Natural killer cell (primary cell): ENCODE measurements around the gene SPIRE1. TPM values are rescaled to one million over a fixed set of nuclear protein-coding genes. Genes with fewer than 3 reads are reported as not detected.

Source experiments
- ATAC-seq, 3 donors: fragments of 150-1000 bp in 2 of 3; fragments of 200-7000 bp in 1 of 3; cut with Tn5 transposase; 1 replicate in 1 of 3; 2 replicates in 2 of 3; pipeline ENCODE4 v1.10.0; 2021; ENCODE audit warnings: mild to moderate bottlenecking in 2 of 3, moderate library complexity in 2 of 3
- DNase-seq, 2 donors: peaks; one replicate each; pipeline versions ENCODE4 v3.0.0 to v3.0.0-alpha.2; 2013 to 2021; ENCODE audit warnings: mixed read lengths in 1 of 2
- H3K27ac ChIP-seq: one replicate; pipeline ENCODE4 v1.5.1; 2013; ENCODE audit warnings: mild to moderate bottlenecking, low read length
- H3K27me3 ChIP-seq: one replicate; pipeline ENCODE4 v1.6.1; 2013; ENCODE audit warnings: low read length; ENCODE audit not compliant: control insufficient read depth, insufficient read depth
- H3K36me3 ChIP-seq: one replicate; pipeline ENCODE4 v1.6.1; 2013; ENCODE audit warnings: low read length; ENCODE audit not compliant: control insufficient read depth, insufficient read depth
- H3K4me1 ChIP-seq: one replicate; pipeline ENCODE4 v1.6.1; 2013; ENCODE audit warnings: low read length; ENCODE audit not compliant: control insufficient read depth, insufficient read depth
- H3K4me3 ChIP-seq: one replicate; pipeline ENCODE4 v1.5.1; 2013; ENCODE audit warnings: low read length
- H3K9me3 ChIP-seq: one replicate; pipeline ENCODE4 v1.6.1; 2013; ENCODE audit warnings: low read length; ENCODE audit not compliant: control insufficient read depth, insufficient read depth
- H3K27ac Mint-ChIP-seq, 2 donors: one replicate each; pipeline ENCODE4 v1.8.0; 2022; ENCODE audit warnings: mild to moderate bottlenecking in 2 of 2, mixed read lengths in 2 of 2, moderate library complexity in 1 of 2
- H3K27me3 Mint-ChIP-seq, 2 donors: one replicate each; pipeline ENCODE4 v1.8.0; 2022; ENCODE audit warnings: low read depth in 2 of 2, mixed read lengths in 2 of 2
- H3K36me3 Mint-ChIP-seq: one replicate; pipeline ENCODE4 v1.8.0; 2022; ENCODE audit warnings: mixed read lengths
- H3K4me1 Mint-ChIP-seq, 2 donors: one replicate each; pipeline ENCODE4 v1.8.0; 2022; ENCODE audit warnings: mixed read lengths in 2 of 2
- H3K4me3 Mint-ChIP-seq: one replicate; pipeline ENCODE4 v1.8.0; 2022; ENCODE audit warnings: mild to moderate bottlenecking, moderate library complexity, mixed read lengths
- H3K9me3 Mint-ChIP-seq, 2 donors: one replicate each; pipeline ENCODE4 v1.8.0; 2022; ENCODE audit warnings: mixed read lengths in 2 of 2
- WGBS: methylation state at CpG from one replicate; pipeline ENCODE4 v1.1.7; 2013; ENCODE audit warnings: missing lambda C conversion rate; ENCODE audit not compliant: insufficient coverage; 5-methylcytosine and 5-hydroxymethylcytosine counted together
- intact Hi-C: fragments of 100-400 bp; cut with micrococcal nuclease; formaldehyde crosslinking; loops from one replicate; pipeline ENCODE4 v1.14.2; 2022
- total RNA-seq, 4 donors: library from RNA; stranded (reverse); fragments of 120-200 nt in 1 of 4; gene quantifications; one replicate each; pipeline versions ENCODE4 v1.2.3 to v1.2.4, GENCODE V29; 2013 to 2022
- TF ChIP-seq, protein P1 (sequence below): fragments of 200-600 bp; IDR thresholded peaks from one replicate; pipeline ENCODE4 v1.8.0; 2022; ENCODE audit warnings: antibody characterized with exemption

The SPIRE1 gene
- total RNA-seq, 3 donors from 2014 or later (not counting 1 experiment from before 2014, with no cell fraction given), result 4.8 to 6.7 (median 5.4) TPM

DNA sequence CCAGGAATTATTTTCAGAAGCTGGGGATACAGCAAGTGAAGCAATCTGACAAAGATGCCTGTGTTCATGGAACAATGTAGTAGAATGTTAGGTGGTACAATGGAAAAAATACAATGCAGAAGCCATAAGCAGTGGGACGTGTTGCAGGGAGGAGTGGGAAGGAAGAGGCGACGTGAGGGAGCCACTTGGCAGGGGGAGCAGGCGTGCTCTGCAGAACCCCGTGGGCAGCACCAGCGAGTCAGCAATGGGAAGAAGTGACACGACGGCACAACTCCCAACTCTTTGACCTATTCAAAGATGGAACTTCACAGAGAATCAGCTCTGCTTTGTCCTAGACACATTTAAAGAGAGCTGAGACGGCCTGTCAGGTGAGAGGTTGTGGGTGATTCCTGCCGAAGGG lies 219.7 kb downstream of the SPIRE1 start:
- ATAC-seq, result no peak
- 88% methylated on average over 10 of the region's 10 CpGs for WGBS
- no peaks in the 10 kb centered on the region for H3K9me3 Mint-ChIP-seq
- no peak overlapping the region for H3K27ac Mint-ChIP-seq
- Histone ChIP-seq H3K27ac (no peak overlapping the region), H3K27me3 (no peaks in the 10 kb centered on the region), H3K36me3 (no peaks in the 10 kb centered on the region), H3K9me3 (no peaks in the 10 kb centered on the region), H3K4me3 (no peak overlapping the region), H3K4me1 (no peaks in the 10 kb centered on the region)
- peaks cover 0 to 2% of the 10 kb centered on the region in 2 donors for H3K27me3 Mint-ChIP-seq
- H3K4me3 Mint-ChIP-seq, result no peak overlapping the region
- no peaks in the 10 kb centered on the region for H3K36me3 Mint-ChIP-seq
- no peak for DNase-seq
- no peaks in the 10 kb centered on the region for H3K4me1 Mint-ChIP-seq
- TF ChIP-seq, protein P1, sequence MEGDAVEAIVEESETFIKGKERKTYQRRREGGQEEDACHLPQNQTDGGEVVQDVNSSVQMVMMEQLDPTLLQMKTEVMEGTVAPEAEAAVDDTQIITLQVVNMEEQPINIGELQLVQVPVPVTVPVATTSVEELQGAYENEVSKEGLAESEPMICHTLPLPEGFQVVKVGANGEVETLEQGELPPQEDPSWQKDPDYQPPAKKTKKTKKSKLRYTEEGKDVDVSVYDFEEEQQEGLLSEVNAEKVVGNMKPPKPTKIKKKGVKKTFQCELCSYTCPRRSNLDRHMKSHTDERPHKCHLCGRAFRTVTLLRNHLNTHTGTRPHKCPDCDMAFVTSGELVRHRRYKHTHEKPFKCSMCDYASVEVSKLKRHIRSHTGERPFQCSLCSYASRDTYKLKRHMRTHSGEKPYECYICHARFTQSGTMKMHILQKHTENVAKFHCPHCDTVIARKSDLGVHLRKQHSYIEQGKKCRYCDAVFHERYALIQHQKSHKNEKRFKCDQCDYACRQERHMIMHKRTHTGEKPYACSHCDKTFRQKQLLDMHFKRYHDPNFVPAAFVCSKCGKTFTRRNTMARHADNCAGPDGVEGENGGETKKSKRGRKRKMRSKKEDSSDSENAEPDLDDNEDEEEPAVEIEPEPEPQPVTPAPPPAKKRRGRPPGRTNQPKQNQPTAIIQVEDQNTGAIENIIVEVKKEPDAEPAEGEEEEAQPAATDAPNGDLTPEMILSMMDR, result no peak
- intact Hi-C loops, result no loop called here

DNA sequence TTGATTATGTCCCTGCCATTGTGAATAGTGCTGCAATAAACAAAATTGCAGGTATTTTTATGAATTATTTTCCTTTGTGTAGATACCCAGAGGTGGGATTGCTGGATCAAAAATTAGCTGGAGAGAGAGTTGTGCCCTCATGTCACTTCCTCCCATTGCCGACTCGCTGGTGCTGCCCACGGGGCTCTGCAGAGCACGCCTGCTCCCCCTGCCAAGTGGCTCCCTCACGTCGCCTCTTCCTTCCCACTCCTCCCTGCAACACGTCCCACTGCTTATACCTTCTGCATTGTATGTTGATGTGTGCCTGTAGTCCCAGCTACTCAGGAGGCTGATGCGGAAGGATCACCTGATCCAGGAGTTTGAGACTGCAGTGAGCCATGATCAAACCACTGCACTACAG lies 222.0 kb downstream of the SPIRE1 start:
- H3K36me3 Mint-ChIP-seq, result no peaks in the 10 kb centered on the region

DNA sequence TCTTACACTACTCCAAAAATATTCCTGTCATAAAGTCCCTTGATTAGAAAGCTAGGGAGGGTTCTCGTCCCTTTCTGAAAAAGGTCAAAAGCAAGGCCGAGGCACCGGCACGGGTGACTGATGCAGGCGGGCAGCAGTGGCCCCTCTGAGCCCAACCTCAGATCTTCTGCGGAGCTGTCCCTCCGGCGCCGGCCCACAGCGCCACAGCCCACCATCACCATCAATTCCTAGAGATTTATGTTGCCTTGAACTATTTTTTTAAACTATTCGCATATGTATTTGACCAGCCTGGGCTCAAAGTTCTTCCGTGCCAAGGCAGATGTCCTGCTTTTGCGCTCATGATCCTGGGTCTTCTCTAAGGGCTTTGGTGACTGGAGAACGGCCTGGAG lies 223.4 kb downstream of the SPIRE1 start:
- Histone ChIP-seq H3K4me3 (no peak overlapping the region), H3K9me3 (no peaks in the 10 kb centered on the region), H3K36me3 (no peaks in the 10 kb centered on the region), H3K27ac (no peak overlapping the region), H3K27me3 (no peaks in the 10 kb centered on the region), H3K4me1 (no peaks in the 10 kb centered on the region)
- WGBS, result 97% methylated on average over 14 of the region's 14 CpGs
- Mint-ChIP-seq H3K36me3 (no peaks in the 10 kb centered on the region), H3K9me3 (no peaks in the 10 kb centered on the region), H3K4me3 (no peak overlapping the region), H3K4me1 (no peaks in the 10 kb centered on the region), H3K27ac (no peak overlapping the region), H3K27me3 (peaks cover 0 to 2% of the 10 kb centered on the region in 2 donors)
- DNase-seq (no peak), ATAC-seq (no peak)
- TF ChIP-seq, protein P1, result no peak
- intact Hi-C loops, result no loop called here

More for the DNA sequence above, 222.0 kb downstream of the SPIRE1 start:
- ATAC-seq (no peak), DNase-seq (no peak)
- Histone ChIP-seq H3K27ac (no peak overlapping the region), H3K9me3 (no peaks in the 10 kb centered on the region), H3K4me1 (no peaks in the 10 kb centered on the region), H3K4me3 (no peak overlapping the region), H3K36me3 (no peaks in the 10 kb centered on the region), H3K27me3 (no peaks in the 10 kb centered on the region)
- no peak overlapping the region for H3K4me3 Mint-ChIP-seq
- no peak overlapping the region for H3K27ac Mint-ChIP-seq
- no peaks in the 10 kb centered on the region for H3K9me3 Mint-ChIP-seq
- TF ChIP-seq, protein P1, result no peak
- H3K27me3 Mint-ChIP-seq, result peaks cover 0 to 2% of the 10 kb centered on the region in 2 donors
- intact Hi-C loops, result no loop called here
- WGBS, result 86% methylated on average over 6 of the region's 8 CpGs
- H3K4me1 Mint-ChIP-seq, result no peaks in the 10 kb centered on the region

DNA sequence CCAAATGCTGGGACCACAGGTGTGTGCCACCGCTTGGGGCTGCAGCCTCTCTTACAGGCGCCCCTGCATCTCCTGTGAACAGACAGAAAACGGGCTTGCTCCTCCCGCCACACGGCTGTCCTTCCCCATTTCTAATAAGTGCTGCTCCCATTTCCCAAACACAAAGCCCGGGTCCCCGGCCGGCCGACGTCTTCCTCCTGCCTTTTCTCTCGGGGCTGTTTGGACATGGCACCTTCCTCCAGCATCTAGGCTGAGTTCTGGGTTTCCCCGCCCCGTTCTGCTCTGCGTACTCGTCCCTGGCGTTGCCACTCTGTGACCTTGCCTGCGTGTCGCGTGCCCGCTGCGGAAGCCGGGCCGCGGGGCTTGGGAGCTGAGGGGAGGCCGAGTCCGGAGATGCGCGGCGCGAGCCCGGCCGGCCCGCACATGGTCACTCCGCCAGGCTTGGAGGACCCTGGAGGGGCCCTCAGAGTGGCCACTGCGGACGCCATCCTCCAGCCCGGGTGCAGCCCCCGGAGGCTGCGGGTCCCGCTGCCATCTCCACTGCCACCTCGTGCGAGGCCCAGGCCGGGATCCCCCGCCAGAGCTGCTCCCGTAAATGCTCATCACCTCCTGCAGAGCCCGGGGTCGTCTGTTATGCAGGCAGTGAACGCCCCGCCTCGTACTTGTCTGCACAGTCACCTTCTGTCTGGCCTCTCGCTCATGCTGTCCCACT lies 223.9 kb downstream of the SPIRE1 start:
- peaks cover 0 to 2% of the 10 kb centered on the region in 2 donors for H3K27me3 Mint-ChIP-seq
- no peak overlapping the region for H3K27ac Mint-ChIP-seq
- H3K4me1 ChIP-seq, result no peaks in the 10 kb centered on the region
- H3K27me3 ChIP-seq, result no peaks in the 10 kb centered on the region
- WGBS, result 98% methylated on average over 51 of the region's 51 CpGs
- H3K4me3 ChIP-seq, result no peak overlapping the region
- no peaks in the 10 kb centered on the region for H3K36me3 Mint-ChIP-seq
- no peaks in the 10 kb centered on the region for H3K9me3 Mint-ChIP-seq
- H3K9me3 ChIP-seq, result no peaks in the 10 kb centered on the region
- H3K4me3 Mint-ChIP-seq, result no peak overlapping the region
- DNase-seq (no peak), ATAC-seq (no peak)
- H3K36me3 ChIP-seq, result no peaks in the 10 kb centered on the region
- H3K27ac ChIP-seq, result no peak overlapping the region
- no peaks in the 10 kb centered on the region for H3K4me1 Mint-ChIP-seq
- TF ChIP-seq, protein P1, result no peak
- intact Hi-C loops, result no loop called here
